ENCODE measurements around the gene TCHP. TPM values are rescaled to one million over a fixed set of nuclear protein-coding genes. Genes with fewer than 3 reads are reported as not detected.

TCHP gene
- total RNA-seq, 1 donor from 2014 or later, result 16.8 TPM

DNA sequence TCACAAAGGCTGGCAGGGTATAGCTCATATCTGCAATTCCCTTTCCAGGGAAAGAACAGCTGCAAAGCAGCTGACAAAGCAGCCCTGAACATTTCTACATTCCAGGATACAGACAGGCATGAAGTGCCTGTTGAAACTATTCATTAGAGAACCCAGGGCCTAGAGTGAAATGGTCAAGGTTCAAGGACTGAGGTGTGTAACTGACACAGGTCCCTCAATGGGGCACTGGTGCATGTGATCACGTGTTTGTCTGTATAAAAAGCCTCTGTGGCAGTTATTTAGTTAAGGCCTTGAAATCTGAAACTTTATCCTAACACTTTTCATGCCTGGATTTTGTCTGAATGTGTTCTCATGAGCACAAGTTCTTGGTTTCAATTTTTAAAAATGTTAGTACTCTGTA, 49.0 kb downstream of the TCHP start:
- no peaks in the 10 kb centered on the region for H3K9me3 ChIP-seq
- TF ChIP-seq, protein P1, sequence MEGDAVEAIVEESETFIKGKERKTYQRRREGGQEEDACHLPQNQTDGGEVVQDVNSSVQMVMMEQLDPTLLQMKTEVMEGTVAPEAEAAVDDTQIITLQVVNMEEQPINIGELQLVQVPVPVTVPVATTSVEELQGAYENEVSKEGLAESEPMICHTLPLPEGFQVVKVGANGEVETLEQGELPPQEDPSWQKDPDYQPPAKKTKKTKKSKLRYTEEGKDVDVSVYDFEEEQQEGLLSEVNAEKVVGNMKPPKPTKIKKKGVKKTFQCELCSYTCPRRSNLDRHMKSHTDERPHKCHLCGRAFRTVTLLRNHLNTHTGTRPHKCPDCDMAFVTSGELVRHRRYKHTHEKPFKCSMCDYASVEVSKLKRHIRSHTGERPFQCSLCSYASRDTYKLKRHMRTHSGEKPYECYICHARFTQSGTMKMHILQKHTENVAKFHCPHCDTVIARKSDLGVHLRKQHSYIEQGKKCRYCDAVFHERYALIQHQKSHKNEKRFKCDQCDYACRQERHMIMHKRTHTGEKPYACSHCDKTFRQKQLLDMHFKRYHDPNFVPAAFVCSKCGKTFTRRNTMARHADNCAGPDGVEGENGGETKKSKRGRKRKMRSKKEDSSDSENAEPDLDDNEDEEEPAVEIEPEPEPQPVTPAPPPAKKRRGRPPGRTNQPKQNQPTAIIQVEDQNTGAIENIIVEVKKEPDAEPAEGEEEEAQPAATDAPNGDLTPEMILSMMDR (IDR thresholded peaks at IDR 0.05), result no peak
- peaks cover 91% of the 10 kb centered on the region for H3K36me3 ChIP-seq
- DNase-seq (no peak), ATAC-seq (peak; percentile 55 to 59)
- no peaks in the 10 kb centered on the region for H3K27me3 ChIP-seq (ENCODE audit: low read depth)
- intact Hi-C loops (cut with DNase I), result no loop called here
- H3K27ac ChIP-seq, result no peak overlapping the region
- peaks cover 44% of the 10 kb centered on the region for H3K4me1 ChIP-seq
- no peak overlapping the region for H3K4me3 ChIP-seq

DNA sequence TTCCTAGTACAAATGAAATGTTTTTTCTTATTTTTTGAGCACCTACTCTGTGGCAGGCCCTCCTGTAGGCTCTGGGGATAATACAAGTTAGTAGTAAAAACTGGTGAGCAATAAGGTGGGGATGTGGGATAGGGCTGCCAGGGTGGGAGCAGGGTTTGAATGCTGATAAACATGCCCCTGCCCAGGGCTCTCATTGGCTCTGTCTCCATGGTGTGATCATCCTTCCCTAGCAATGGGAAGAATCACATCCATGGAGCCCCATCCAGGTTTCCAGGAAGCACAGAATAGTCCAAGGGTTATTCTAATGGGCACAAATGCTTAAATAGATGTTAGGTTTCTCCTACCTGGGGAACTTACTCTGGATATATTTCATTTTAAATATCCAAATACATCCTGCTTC, 50.6 kb downstream of the TCHP start:
- TF ChIP-seq, protein P1 (IDR thresholded peaks at IDR 0.05), result no peak
- Histone ChIP-seq H3K27ac (no peak overlapping the region), H3K36me3 (peaks cover 91% of the 10 kb centered on the region), H3K9me3 (no peaks in the 10 kb centered on the region), H3K4me3 (no peak overlapping the region), H3K27me3 (ENCODE audit: low read depth) (no peaks in the 10 kb centered on the region), H3K4me1 (peaks cover 38% of the 10 kb centered on the region)
- ATAC-seq (no peak), DNase-seq (no peak)
- intact Hi-C loops (cut with DNase I), result no loop called here

DNA sequence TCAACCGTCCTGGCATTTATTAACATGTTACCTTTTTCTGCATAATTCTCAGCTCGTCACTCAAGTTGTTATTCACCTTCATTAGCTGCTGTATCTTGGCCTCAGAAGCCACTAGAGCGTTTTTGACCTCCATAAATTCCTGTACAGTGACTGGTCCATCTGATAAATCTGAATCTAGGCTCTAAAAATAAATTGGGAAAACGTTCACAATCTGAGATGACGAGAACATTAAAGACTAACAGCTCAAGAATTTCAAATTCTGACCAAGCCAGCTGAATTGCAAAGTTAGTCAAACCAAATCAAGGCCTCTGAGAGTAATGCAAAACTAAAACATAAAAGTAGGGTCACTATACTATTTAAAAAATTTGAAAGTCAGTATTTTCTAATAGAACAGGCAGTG, 51.1 kb downstream of the TCHP start:
- TF ChIP-seq, protein P1 (IDR thresholded peaks at IDR 0.05), result no peak
- Histone ChIP-seq H3K4me3 (no peak overlapping the region), H3K27me3 (ENCODE audit: low read depth) (no peaks in the 10 kb centered on the region), H3K9me3 (no peaks in the 10 kb centered on the region), H3K36me3 (peaks cover 96% of the 10 kb centered on the region), H3K27ac (peak overlapping the region; percentile 25), H3K4me1 (peaks cover 37% of the 10 kb centered on the region)
- ATAC-seq, result no peak
- intact Hi-C loops (cut with DNase I), result no loop called here
- DNase-seq, result no peak

DNA sequence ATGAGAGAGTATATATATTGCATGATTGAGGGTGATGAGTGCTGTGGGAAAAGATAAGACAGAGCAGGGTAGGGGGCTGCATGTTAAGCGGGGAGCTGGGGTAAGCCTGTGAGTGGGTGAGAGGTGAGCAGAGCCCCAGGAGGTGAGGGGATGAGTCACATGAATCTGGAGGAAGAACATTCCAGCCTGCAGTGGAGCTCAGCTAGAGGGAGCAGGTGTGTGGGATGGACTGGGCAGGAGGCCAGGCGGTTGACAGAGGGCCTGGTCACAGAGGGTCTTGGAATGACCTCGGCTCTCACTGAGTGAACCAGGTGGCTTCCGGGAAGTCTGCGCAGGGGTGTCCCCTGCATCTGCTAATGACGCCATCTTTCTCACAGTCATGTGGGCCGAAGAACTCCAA, 51.7 kb downstream of the TCHP start:
- Histone ChIP-seq H3K4me3 (no peak overlapping the region), H3K36me3 (peaks cover 99% of the 10 kb centered on the region), H3K9me3 (no peaks in the 10 kb centered on the region), H3K4me1 (peaks cover 31% of the 10 kb centered on the region), H3K27me3 (ENCODE audit: low read depth) (no peaks in the 10 kb centered on the region), H3K27ac (peak overlapping the region; percentile 25)
- TF ChIP-seq, protein P1 (IDR thresholded peaks at IDR 0.05), result no peak
- intact Hi-C loops (cut with DNase I), result no loop called here
- ATAC-seq (peak in 1 of 2 donors; percentile 21), DNase-seq (no peak)

DNA sequence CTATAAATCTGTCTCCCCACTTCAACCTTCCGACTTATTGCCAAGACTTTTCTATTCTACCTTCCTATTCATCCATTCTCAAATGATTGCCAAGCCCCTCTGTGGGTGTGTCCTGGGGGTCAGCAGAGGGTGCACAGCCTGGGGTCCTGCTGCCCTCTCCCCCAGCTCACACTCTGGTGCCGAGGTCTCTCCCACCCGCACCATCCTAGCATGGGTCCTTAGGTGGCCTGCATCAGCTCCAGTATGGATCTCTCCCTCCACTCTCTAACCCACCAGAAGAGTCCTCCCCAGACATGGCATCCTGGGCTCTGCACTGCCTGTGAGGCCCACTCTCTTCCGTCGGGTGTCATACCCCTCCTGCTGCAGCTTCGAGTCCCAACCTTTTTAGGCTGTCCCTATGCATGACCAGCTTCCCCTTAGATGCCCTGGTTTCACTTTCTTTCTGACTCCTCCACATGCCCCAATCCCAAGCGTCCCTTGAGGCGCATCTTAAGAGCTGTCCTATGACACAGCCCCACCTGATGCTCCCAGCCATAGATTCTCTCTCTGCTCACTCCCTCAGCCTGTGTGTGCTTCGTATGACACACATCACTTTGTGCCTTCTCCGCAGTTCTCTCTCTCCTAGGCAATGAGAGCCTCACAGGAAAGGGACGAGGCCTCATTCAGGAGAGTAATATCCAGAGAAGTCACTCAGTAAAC, 52.2 kb downstream of the TCHP start:
- Histone ChIP-seq H3K4me3 (no peak overlapping the region), H3K36me3 (peaks cover 99% of the 10 kb centered on the region), H3K27me3 (ENCODE audit: low read depth) (no peaks in the 10 kb centered on the region), H3K27ac (no peak overlapping the region), H3K9me3 (no peaks in the 10 kb centered on the region), H3K4me1 (peaks cover 25% of the 10 kb centered on the region)
- no peak for DNase-seq
- intact Hi-C loops (cut with DNase I), result no loop called here
- TF ChIP-seq, protein P1 (IDR thresholded peaks at IDR 0.05), result no peak
- peak; percentile 62 to 64 for ATAC-seq

Data from lower lobe of right lung (tissue), 2 donors.